ENCODE results near the gene FAM131A. TPM values are rescaled to one million over a fixed set of nuclear protein-coding genes. Genes with fewer than 3 reads are reported as not detected.

FAM131A gene
- total and polyA plus RNA-seq, 2 donors (not counting 3 experiments of a cell fraction or from before 2014, with no cell fraction given): 19.9 to 29.9 TPM

GRCh38 chr3:184298759-184299487 is 38.5 kb upstream of the FAM131A start, which contains the start of gene PSMD2:
Gene PSMD2 (plus strand): TSS chr3:184299241. CDS start chr3:184299267, 26 bp downstream.
- Histone ChIP-seq H3K36me3 (ENCODE audit: control insufficient read depth in 2 of 2, extremely low read depth in 1 of 2, insufficient read depth in 2 of 2, low read length in 2 of 2) (peaks cover 22 to 24% of the 10 kb centered on the region in 2 experiments), H3K9me3 (replicated peaks; ENCODE audit: control insufficient read depth, insufficient read depth, low read length) (no peaks in the 10 kb centered on the region), H3K9me1 (replicated peaks; ENCODE audit: control insufficient read depth, extremely low read depth, insufficient read depth, low read length) (no peaks in the 10 kb centered on the region), H3K79me2 (ENCODE audit: control insufficient read depth, insufficient read depth, low read length) (peaks cover 46% of the 10 kb centered on the region), H3K9ac (replicated peaks; ENCODE audit: extremely low read depth, insufficient read depth, low read length) (peak within 1 kb of the TSS; percentile 90), H3K27me3 (ENCODE audit: control insufficient read depth in 2 of 2, insufficient read depth in 2 of 2, low read length in 2 of 2) (peaks cover 0 to 3% of the 10 kb centered on the region in 2 experiments), H3K4me2 (ENCODE audit: insufficient read depth, low read length) (peak within 1 kb of the TSS; percentile 90), H2AFZ (ENCODE audit: low read depth, low read length) (peak within 1 kb of the TSS; percentile 99), H4K20me1 (replicated peaks; ENCODE audit: control insufficient read depth, extremely low read depth, insufficient read depth, low read length) (no peaks in the 10 kb centered on the region), H3K27ac (ENCODE audit: insufficient read depth, low read depth, low read length) (peak within 1 kb of the TSS; percentile 70), H3K4me3 (replicated peaks in 1 of 3; ENCODE audit: insufficient read depth in 1 of 3, low read depth in 1 of 3, low read length in 3 of 3) (peak within 1 kb of the TSS; percentile 71 to 89 (median 88)), H3K4me1 (ENCODE audit: control insufficient read depth, extremely low read depth, insufficient read depth, low read length) (peaks cover 13% of the 10 kb centered on the region)
- TF ChIP-seq POLR2A (IDR thresholded peaks at IDR 0.05; ENCODE audit: low read depth, low read length): peak; percentile 85
- TF ChIP-seq EZH2 (IDR thresholded peaks at IDR 0.05; ENCODE audit: borderline replicate concordance, low read depth, low read length, severe bottlenecking): no peak
- no peak for TF ChIP-seq FOS (IDR thresholded peaks at IDR 0.05; ENCODE audit: borderline replicate concordance, insufficient read depth, low read length)
- TF ChIP-seq POLR2AphosphoS5 (IDR thresholded peaks at IDR 0.05; ENCODE audit: insufficient read depth, low read depth, low read length): peak; percentile 87
- TF ChIP-seq GATA2 (IDR thresholded peaks at IDR 0.05; ENCODE audit: insufficient read depth, insufficient read length, low read depth, low read length): no peak
- TF ChIP-seq, protein P1, sequence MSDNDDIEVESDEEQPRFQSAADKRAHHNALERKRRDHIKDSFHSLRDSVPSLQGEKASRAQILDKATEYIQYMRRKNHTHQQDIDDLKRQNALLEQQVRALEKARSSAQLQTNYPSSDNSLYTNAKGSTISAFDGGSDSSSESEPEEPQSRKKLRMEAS (IDR thresholded peaks at IDR 0.05; ENCODE audit: insufficient read depth, insufficient read length): no peak
- no peak for TF ChIP-seq CTCF (IDR thresholded peaks at IDR 0.05; ENCODE audit: extremely low read depth in 1 of 2, insufficient read depth in 1 of 2, low read depth in 1 of 2, low read length in 2 of 2)
- no peak for TF ChIP-seq JUN (IDR thresholded peaks at IDR 0.05; ENCODE audit: borderline replicate concordance, insufficient read depth, insufficient read length, low read depth)
- TF ChIP-seq MYC (IDR thresholded peaks at IDR 0.05; ENCODE audit: low read depth, low read length): no peak
- CTCF ChIA-PET: interaction anchor here (1.0 to 1.4 kb wide), 2 partner anchors 39 to 403 kb away, joined by 3 to 4 read pairs; no protein-coding TSS in a partner anchor
- peak; percentile 96 for DNase-seq (ENCODE audit: low read depth, low spot score)
- POLR2A ChIA-PET: no interaction called here
- BruUV-seq (replicated peaks): no TSS peak
- intact Hi-C loops (cut with micrococcal nuclease) (loop anchor here (1.0 to 2.0 kb wide), 5 partner anchors 15 to 125 kb away; partner anchors contain the start of genes AP2M1, EEF1AKMT4 and EIF4G1), dilution Hi-C loops (cut with MboI; ENCODE audit: extremely low pct_ligation_motif_present, low sequenced_read_pairs) (no loop called here)
- peak; percentile 94 for FAIRE-seq

All from endothelial cell of umbilical vein (primary cell).